C4-2B (cell line): ENCODE data around the gene IDUA.

ENCODE experiments used
- CTCF ChIP-seq: fragments of 450-650 bp; conservative IDR thresholded peaks from 2 replicates; pipeline ENCODE4 v1.5.1; 2017; ENCODE audit warnings: mild to moderate bottlenecking
- ZFX ChIP-seq: fragments of 450-650 bp; IDR thresholded peaks from 2 replicates; pipeline ENCODE4 v1.6.1; 2017

- no peak for TF ChIP-seq CTCF
- no peak for TF ChIP-seq ZFX
These were observed 2.2 kb downstream of the IDUA start for GRCh38 chr4:988726-989721.
